HUES48 (cell line): ENCODE results near the gene TBC1D20.
"Not testable (repeated sequence)": the region's sequence is repeated elsewhere in the genome, so short reads cannot be mapped to it uniquely, and the experiment has no call there.

Source experiments
- H3K27ac ChIP-seq: one replicate; pipeline ENCODE4 v1.7.0; 2013; ENCODE audit warnings: low read depth, low read length, inconsistent platforms
- H3K27me3 ChIP-seq: 2 replicates; pipeline ENCODE4 v1.6.1; 2013; ENCODE audit warnings: mild to moderate bottlenecking, low read length; ENCODE audit not compliant: control insufficient read depth, insufficient read depth
- H3K36me3 ChIP-seq: 2 replicates; pipeline ENCODE4 v1.6.1; 2013; ENCODE audit warnings: low read length; ENCODE audit not compliant: control insufficient read depth, insufficient read depth
- H3K4me1 ChIP-seq: 2 replicates; pipeline ENCODE4 v1.6.1; 2013; ENCODE audit warnings: mild to moderate bottlenecking, low read length; ENCODE audit not compliant: control insufficient read depth, insufficient read depth
- H3K4me3 ChIP-seq: 2 replicates; pipeline ENCODE4 v1.5.1; 2013; ENCODE audit warnings: mild to moderate bottlenecking, low read depth, low read length
- H3K9ac ChIP-seq: 2 replicates; pipeline ENCODE4 v1.6.1; 2013; ENCODE audit warnings: mild to moderate bottlenecking, low read depth, low read length, moderate library complexity
- H3K9me3 ChIP-seq: 2 replicates; pipeline ENCODE4 v1.6.1; 2013; ENCODE audit warnings: low read length; ENCODE audit not compliant: control insufficient read depth, insufficient read depth

Gene TBC1D20

DNA sequence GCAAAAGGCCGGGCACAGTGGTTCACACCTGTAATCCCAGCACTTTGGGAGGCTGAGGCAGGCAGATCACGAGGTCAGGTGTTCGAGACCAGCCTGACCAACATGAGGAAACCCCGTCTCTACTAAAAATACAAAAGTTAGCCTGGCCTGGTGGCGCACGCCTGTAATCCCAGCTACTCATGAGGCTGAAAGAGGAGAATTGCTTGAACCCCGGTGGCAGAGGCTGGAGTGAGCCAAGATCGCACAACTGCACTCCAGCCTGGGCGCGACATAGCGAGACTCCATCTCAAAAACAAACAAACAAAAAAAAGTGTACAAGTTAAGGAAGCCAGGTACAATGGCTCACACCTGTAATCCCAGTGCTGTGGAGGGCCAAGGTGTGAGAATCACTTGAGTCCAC lies 10.3 kb downstream of the TBC1D20 start:
- H3K9me3 ChIP-seq, H3K9ac ChIP-seq, H3K27ac ChIP-seq, H3K4me3 ChIP-seq, H3K27me3 ChIP-seq, H3K4me1 ChIP-seq, H3K36me3 ChIP-seq: not testable (repeated sequence)

DNA sequence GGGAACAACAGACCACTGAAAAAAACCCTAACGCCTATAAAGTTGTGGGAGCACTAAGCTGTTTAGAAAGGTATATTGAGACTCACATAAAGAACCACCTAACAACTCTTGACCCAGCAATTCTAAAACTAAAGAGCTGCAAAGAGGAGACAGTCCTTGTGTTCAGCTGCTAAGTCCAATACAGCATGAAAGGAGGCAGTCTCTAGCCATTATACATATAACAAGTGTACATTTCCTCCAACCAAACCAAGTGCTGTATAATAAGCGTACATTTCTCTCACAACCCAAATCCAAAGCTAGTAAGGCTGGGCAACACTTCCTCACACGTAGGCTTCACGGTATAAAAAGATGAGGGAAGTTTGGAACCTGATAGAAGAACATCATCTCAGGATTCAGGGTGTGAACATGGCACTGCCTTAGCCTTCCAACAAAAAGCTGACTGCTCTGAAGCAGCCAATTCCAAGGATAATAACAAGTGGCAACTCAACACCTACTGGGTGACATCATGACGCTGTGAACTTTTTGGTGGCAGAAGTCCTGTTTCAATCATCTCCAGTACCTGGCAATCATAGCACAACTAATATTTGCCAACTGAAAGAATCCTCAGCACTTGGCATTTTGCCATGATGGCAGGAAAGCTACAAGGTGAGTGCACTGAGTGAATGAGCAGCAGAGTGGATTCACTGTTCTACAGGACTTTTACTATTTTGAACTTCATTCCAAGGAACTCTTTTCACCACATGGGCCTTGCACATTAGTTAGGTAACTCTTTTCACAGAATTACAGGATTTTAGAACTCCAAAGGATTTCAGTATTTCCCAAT lies 16.6 kb downstream of the TBC1D20 start:
- H3K9me3 ChIP-seq = no peaks in the 10 kb centered on the region
- no peak overlapping the region for H3K4me3 ChIP-seq
- H3K27ac ChIP-seq = no peak overlapping the region
- 0 out of 2 replicates have a peak, but pooled peaks cover 6% of the 10 kb centered on the region for H3K4me1 ChIP-seq
- peaks cover 52% of the 10 kb centered on the region for H3K36me3 ChIP-seq
- H3K9ac ChIP-seq = no peak overlapping the region
- no peaks in the 10 kb centered on the region for H3K27me3 ChIP-seq

DNA sequence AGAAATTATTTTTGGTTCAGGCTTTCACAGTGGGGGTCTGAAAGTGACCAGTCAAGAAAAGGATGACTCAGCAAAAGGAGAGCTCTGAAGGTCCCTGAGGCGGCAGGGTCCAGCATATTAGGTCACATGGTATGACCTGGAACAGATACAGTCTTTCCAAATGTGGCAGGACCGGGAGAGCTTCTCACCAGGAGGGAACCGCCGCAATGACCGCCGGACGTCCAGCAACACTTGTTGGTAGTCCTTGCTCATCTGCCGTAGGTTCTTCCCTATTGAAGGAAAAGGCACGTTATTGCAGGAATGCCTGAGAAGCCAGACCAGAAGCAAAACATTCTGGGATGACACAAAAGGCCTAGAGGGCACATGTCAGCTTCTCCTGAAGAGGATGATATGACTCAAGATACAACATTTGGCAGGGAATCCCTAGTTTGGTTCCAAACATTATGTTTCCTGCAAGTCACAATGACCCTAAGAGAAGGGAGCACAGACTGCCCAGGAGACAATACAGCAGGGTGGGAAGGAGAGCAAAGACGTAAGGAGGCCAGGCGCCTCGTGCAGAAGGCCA lies 17.4 kb downstream of the TBC1D20 start:
- Histone ChIP-seq H3K36me3 (peaks cover 60% of the 10 kb centered on the region), H3K27me3 (no peaks in the 10 kb centered on the region), H3K4me1 (0 out of 2 replicates have a peak, but pooled peaks cover 6% of the 10 kb centered on the region), H3K9ac (no peak overlapping the region), H3K9me3 (no peaks in the 10 kb centered on the region), H3K4me3 (no peak overlapping the region), H3K27ac (no peak overlapping the region)

DNA sequence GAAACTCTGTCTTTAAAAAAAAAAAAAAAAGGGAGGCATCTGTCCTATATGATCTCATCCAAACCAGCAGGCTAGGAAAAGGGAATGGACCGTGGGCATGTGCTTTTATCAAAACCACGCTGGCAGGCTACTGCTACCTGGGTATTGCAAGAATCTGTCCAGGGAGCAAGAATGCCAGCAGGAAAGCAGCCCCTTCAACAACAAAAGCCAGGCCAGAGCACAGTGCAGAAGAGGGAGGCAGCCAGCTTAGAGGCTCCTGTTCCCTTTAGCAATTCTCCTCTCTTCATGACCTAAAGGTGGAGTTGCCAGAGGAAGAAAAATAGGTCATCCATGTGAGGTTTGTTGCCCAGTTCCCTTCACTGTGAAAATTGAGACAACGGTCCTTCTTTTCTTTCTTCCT lies 18.2 kb downstream of the TBC1D20 start:
- Histone ChIP-seq H3K4me3 (no peak overlapping the region), H3K36me3 (peaks cover 68% of the 10 kb centered on the region), H3K27ac (no peak overlapping the region), H3K27me3 (no peaks in the 10 kb centered on the region), H3K9me3 (no peaks in the 10 kb centered on the region), H3K9ac (no peak overlapping the region), H3K4me1 (0 out of 2 replicates have a peak, but pooled peaks cover 6% of the 10 kb centered on the region)

DNA sequence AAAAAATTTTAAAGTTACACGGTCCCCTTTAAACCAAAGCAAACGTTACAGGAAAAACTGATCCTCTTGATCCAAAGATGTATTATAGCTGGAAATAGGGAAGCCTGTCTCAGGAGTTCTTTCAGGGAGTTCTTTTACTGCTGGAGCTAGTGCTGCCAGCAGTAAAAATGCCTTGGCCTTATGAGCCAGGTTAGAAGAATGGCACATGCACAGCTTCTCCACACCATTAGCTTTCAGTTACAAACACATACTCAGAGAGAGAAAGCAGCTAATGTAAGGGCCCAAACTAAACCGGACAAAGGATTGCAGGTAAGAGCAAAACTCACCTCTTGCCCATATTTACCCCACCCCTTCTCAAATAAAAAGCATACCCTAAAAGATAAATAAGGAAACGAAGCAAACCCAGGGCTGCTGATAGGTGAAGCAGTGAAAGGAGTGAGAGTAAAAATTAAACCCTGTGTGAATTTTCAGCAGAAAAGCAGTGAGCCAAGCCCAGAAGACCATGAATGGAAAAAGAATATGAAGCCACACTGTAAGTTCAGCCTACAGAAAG lies 19.0 kb downstream of the TBC1D20 start:
- H3K4me3 ChIP-seq = no peak overlapping the region
- no peaks in the 10 kb centered on the region for H3K9me3 ChIP-seq
- H3K9ac ChIP-seq = no peak overlapping the region
- H3K36me3 ChIP-seq = peaks cover 76% of the 10 kb centered on the region
- no peak overlapping the region for H3K27ac ChIP-seq
- H3K4me1 ChIP-seq = 0 out of 2 replicates have a peak, but pooled peaks cover 6% of the 10 kb centered on the region
- H3K27me3 ChIP-seq = no peaks in the 10 kb centered on the region

DNA sequence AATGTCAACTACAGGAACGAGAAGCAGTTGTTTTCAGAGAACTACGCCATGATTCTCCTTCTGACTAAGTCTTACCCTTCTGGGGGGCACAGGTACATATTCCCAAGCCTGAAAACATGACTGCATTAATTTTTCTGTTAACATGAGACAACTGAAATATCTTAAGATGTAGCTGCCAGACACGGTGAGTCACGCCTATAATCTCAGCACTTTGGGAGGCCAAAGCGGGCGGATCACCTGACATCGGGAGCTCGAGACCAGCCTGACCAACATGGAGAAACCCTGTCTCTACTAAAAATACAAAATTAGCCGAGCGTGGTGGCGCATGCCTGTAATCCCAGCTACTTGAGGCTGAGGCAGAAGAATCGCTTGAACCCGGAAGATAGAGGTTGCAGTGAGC lies 21.7 kb downstream of the TBC1D20 start:
- no peak overlapping the region for H3K9ac ChIP-seq
- H3K27ac ChIP-seq = no peak overlapping the region
- peaks cover 7% of the 10 kb centered on the region for H3K27me3 ChIP-seq
- 0 out of 2 replicates have a peak, but pooled peaks cover 6% of the 10 kb centered on the region for H3K4me1 ChIP-seq
- H3K36me3 ChIP-seq = peaks cover 88% of the 10 kb centered on the region
- no peak overlapping the region for H3K4me3 ChIP-seq
- no peaks in the 10 kb centered on the region for H3K9me3 ChIP-seq

DNA sequence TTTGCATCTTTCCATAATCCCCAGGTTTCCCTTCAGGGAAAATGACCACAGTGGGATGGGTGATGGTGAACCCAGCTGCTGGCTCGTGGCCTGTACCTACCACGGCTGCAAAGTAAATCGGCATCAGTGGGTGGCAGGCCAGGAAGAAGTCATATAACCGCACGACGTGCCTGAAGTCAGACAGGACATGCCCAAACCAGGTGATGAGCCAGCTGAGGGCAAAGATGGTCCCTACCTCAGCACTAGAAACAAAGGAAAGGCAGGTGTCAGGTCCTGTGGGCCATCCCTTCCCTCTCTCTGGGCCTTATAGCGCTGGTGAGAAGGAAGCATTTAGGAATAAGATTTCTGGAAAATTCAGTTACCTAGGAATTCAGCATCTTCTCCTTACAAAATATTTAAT lies 22.2 kb downstream of the TBC1D20 start:
- H3K9me3 ChIP-seq = no peaks in the 10 kb centered on the region
- peaks cover 7% of the 10 kb centered on the region for H3K4me1 ChIP-seq
- no peak overlapping the region for H3K27ac ChIP-seq
- H3K36me3 ChIP-seq = peaks cover 88% of the 10 kb centered on the region
- no peak overlapping the region for H3K9ac ChIP-seq
- H3K27me3 ChIP-seq = peaks cover 12% of the 10 kb centered on the region
- no peak overlapping the region for H3K4me3 ChIP-seq

DNA sequence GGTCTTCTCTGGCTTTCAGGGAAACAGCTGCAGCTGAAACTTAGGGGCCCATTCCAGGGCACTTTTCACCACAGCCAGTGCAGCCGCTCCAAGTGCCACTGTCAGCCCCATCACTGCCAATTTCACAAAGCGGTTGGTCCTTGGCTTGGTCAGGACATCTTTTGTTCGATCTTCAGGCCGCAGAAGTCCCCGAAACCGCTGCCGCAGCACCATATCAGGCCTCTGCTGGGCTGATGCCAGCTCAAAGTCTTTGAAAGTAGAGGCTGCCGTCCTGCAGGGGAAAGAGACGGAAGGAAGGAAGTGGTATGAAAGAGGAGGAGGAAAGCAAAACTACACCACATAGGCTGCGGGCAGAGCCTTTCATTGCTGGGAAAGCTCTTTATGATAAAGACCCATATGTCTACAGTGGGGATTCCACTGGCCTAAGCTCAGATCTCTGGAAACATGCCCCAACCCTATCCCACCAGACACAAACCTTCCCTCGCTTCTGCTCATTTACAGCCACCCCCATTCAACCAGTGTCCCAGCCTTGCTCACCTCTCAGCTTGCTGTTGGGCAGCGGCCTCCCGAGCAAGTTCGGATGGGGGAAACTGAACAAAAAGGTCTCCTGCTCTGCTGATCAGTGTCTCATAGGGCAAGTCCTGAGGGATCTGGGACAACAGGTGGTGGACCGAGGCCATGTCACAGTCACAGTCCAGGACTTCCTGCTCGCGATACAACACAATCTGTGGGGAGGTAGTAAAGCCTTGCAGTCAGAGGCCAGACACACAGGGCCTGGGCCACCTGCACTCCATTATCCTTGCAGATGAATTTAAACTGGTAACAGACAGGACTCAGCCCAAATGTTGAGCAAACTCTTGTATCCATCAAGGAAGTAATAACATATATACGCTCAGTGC lies 23.5 kb downstream of the TBC1D20 start:
- Histone ChIP-seq H3K27ac (no peak overlapping the region), H3K27me3 (peaks cover 18% of the 10 kb centered on the region), H3K9me3 (no peaks in the 10 kb centered on the region), H3K4me3 (no peak overlapping the region), H3K4me1 (peaks cover 9% of the 10 kb centered on the region), H3K36me3 (peaks cover 77% of the 10 kb centered on the region), H3K9ac (no peak overlapping the region)

DNA sequence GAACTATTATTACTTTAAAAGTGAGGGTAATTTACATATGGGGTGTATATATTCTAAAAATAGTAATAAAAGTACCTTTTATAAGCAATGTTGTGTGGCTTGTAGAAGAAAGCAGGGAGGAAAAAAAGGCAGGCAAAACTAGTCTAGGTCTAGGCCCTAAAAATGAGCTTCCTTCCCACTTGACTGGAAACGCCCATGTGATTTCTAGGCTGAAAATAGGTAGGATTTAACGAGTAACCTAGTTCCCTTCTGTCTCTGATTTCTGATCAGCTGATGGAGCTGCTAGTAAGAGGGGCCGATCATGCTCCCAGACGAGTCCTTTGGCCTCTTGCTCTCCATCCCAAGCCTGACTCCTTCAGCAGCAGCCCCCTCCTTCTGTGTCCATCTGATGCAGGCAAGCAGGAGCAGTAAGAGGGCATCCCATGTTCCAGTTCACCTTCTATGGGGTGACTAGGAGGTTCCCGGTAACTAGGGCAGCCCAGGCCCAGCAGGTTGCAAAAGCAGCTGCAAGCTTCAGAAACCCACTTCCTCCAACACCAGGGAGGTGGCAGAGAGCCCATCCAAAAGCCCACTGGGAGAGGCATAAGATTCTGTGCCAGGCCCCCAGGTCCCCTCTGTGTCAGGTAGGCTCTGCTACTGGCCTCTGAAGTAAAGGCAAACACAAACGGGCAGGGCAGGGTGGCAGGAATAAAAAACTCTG lies 24.4 kb downstream of the TBC1D20 start:
- Histone ChIP-seq H3K4me1 (peaks cover 12% of the 10 kb centered on the region), H3K27ac (no peak overlapping the region), H3K36me3 (peaks cover 71% of the 10 kb centered on the region), H3K9me3 (no peaks in the 10 kb centered on the region), H3K9ac (no peak overlapping the region), H3K4me3 (no peak overlapping the region), H3K27me3 (peaks cover 18% of the 10 kb centered on the region)

DNA sequence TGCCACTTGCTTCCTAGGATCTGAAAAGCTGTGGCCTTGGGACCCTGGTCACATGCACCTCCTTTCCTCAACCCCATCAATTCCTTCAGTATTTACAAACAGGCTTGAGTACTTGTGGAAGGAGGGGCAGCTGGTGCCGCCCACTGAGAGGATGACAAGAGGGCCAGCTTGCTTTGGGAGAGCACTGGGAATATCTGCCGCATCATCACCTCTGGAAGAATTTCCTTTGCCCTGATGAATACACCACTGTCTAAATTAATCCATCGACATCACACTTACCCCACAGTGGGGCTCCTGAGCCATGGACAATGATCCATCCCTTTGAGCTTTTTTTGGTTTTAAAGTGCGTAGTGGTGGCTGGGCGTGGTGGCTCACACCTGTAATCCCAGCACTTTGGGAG lies 25.9 kb downstream of the TBC1D20 start:
- Histone ChIP-seq H3K4me1 (peaks cover 12% of the 10 kb centered on the region), H3K27me3 (peaks cover 18% of the 10 kb centered on the region), H3K36me3 (peaks cover 66% of the 10 kb centered on the region), H3K27ac (no peak overlapping the region), H3K9ac (no peak overlapping the region), H3K4me3 (no peak overlapping the region), H3K9me3 (no peaks in the 10 kb centered on the region)
